Keratinocyte (primary cell): ENCODE measurements around the gene CEACAM21. TPM values are rescaled to one million over a fixed set of nuclear protein-coding genes. Genes with fewer than 3 reads are reported as not detected.

ENCODE experiments used
- DNase-seq: peaks from one replicate; pipeline ENCODE4 v3.0.0-alpha.2; 2011; ENCODE audit warnings: low read depth, missing footprints, low spot score
- FAIRE-seq: peaks from 2 replicates; lab custom pipeline; 2011; peaks lifted over from hg19 to GRCh38; lab: Jason Lieb, UNC
- H2AFZ ChIP-seq: 2 replicates; pipeline ENCODE4 v1.6.0; 2012; ENCODE audit warnings: low read length, control low read depth, inconsistent platforms; ENCODE audit not compliant: control insufficient read depth
- H3K27ac ChIP-seq: 2 replicates; pipeline ENCODE4 v1.5.1; 2011; ENCODE audit warnings: low read length; ENCODE audit not compliant: control insufficient read depth, insufficient read depth
- H3K27me3 ChIP-seq: 3 replicates; pipeline ENCODE4 v1.6.0; 2011; ENCODE audit warnings: low read length; ENCODE audit not compliant: control insufficient read depth, insufficient read depth; ENCODE audit errors: extremely low read depth
- H3K36me3 ChIP-seq, 2 experiments: 2 replicates in 1 of 2; 3 replicates in 1 of 2; pipeline ENCODE4 v1.5.1; 2011; ENCODE audit warnings: low read length in 2 of 2, mild to moderate bottlenecking in 1 of 2; ENCODE audit not compliant: control insufficient read depth in 2 of 2, insufficient read depth in 2 of 2; ENCODE audit errors: extremely low read depth in 1 of 2
- H3K4me1 ChIP-seq: 3 replicates; pipeline ENCODE4 v1.5.1; 2011; ENCODE audit warnings: low read length; ENCODE audit not compliant: control insufficient read depth, insufficient read depth; ENCODE audit errors: extremely low read depth
- H3K4me2 ChIP-seq: 3 replicates; pipeline ENCODE4 v1.6.0; 2011; ENCODE audit warnings: low read depth, low read length; ENCODE audit not compliant: control insufficient read depth, insufficient read depth; ENCODE audit errors: extremely low read depth
- H3K4me3 ChIP-seq, 3 experiments: fragments of 200-600 bp in 1 of 3; sonication (generic) in 1 of 3; 2 replicates in 2 of 3; 3 replicates in 1 of 3; pipeline ENCODE4 v1.5.1; 2011 to 2016; ENCODE audit warnings: low read length in 3 of 3, mild to moderate bottlenecking in 3 of 3, control low read depth in 2 of 3, inconsistent platforms in 1 of 3, low read depth in 1 of 3, mixed read lengths in 1 of 3, mixed run types in 1 of 3, moderate library complexity in 1 of 3; ENCODE audit not compliant: control insufficient read depth in 2 of 3, insufficient read depth in 2 of 3; ENCODE audit errors: extremely low read depth in 1 of 3
- H3K79me2 ChIP-seq: 2 replicates; pipeline ENCODE4 v1.6.0; 2012; ENCODE audit warnings: low read length; ENCODE audit not compliant: control insufficient read depth, insufficient read depth
- H3K9ac ChIP-seq: 3 replicates; pipeline ENCODE4 v1.6.0; 2011; ENCODE audit warnings: low read length; ENCODE audit not compliant: control insufficient read depth, insufficient read depth; ENCODE audit errors: extremely low read depth
- H3K9me1 ChIP-seq: 3 replicates; pipeline ENCODE4 v1.6.0; 2011; ENCODE audit warnings: low read length; ENCODE audit not compliant: control insufficient read depth, insufficient read depth; ENCODE audit errors: extremely low read depth
- H3K9me3 ChIP-seq: 2 replicates; pipeline ENCODE4 v1.5.1; 2012; ENCODE audit warnings: low read depth, low read length; ENCODE audit not compliant: control insufficient read depth
- H4K20me1 ChIP-seq: 3 replicates; pipeline ENCODE4 v1.6.0; 2011; ENCODE audit warnings: low read length; ENCODE audit not compliant: control insufficient read depth, insufficient read depth; ENCODE audit errors: extremely low read depth
- CTCF ChIP-seq, 3 experiments: IDR thresholded peaks in 1 of 3; conservative IDR thresholded peaks in 1 of 3; optimal IDR thresholded peaks in 1 of 3; 2 replicates in 2 of 3; 3 replicates in 1 of 3; pipeline versions ENCODE3 to v1.5.1; 2011; ENCODE audit warnings: low read length in 3 of 3, mild to moderate bottlenecking in 3 of 3, moderate library complexity in 2 of 3, control low read depth in 1 of 3, inconsistent platforms in 1 of 3; ENCODE audit not compliant: insufficient read depth in 2 of 3; ENCODE audit errors: extremely low read depth in 1 of 3
- EZH2 ChIP-seq: IDR thresholded peaks from one replicate; pipeline ENCODE4 v1.6.1; 2012; ENCODE audit warnings: inconsistent platforms, mild to moderate bottlenecking, low read length, moderate library complexity
- dilution Hi-C: fragments of 300-500 bp; cut with MboI; formaldehyde crosslinking; loops from one replicate; pipeline ENCODE4 v1.7.0; 2020; ENCODE audit warnings: low sequenced_read_pairs; ENCODE audit not compliant: extremely low pct_ligation_motif_present
- polyA plus RNA-seq, 5 experiments: library from polyadenylated mRNA; depleted of rRNA in 3 of 5; stranded (reverse) in 3 of 5; stranded (forward) in 1 of 5; unstranded in 1 of 5; fragments of >200 nt; gene quantifications; 1 replicate in 1 of 5; 2 replicates in 3 of 5; 3 replicates in 1 of 5; pipeline versions ENCODE4 v1.2.1 to v1.2.3, GENCODE V29; 2011 to 2012; ENCODE audit warnings: missing spikeins in 2 of 5, low read depth in 1 of 5, low replicate concordance in 1 of 5

Gene CEACAM21
- polyA plus RNA-seq, 1 donor (not counting 4 experiments of a cell fraction or from before 2014, with no cell fraction given), result not detected

- Histone ChIP-seq H3K36me3 (no peaks in the 10 kb centered on the region), H3K9me3 (no peaks in the 10 kb centered on the region), H3K9ac (no peak overlapping the region), H3K9me1 (no peaks in the 10 kb centered on the region), H3K27me3 (peaks cover 28% of the 10 kb centered on the region), H3K79me2 (no peaks in the 10 kb centered on the region), H4K20me1 (no peaks in the 10 kb centered on the region), H2AFZ (no peak overlapping the region), H3K4me3 (no peak overlapping the region), H3K4me2 (no peak overlapping the region), H3K4me1 (no peaks in the 10 kb centered on the region), H3K27ac (no peak overlapping the region)
- dilution Hi-C loops, result no loop called here
- no peak for FAIRE-seq
- TF ChIP-seq EZH2, result no peak
- peak in 1 of 3 experiments; percentile 13 for TF ChIP-seq CTCF (optimal IDR thresholded peaks at IDR 0.05 in 1 of 3, IDR thresholded peaks at IDR 0.05 in 1 of 3, conservative IDR thresholded peaks at IDR 0.05 in 1 of 3; ENCODE audit: extremely low read depth in 1 of 3, insufficient read depth in 2 of 3, low read length in 3 of 3)
- no peak for DNase-seq
Measured at GRCh38 chr19:41570179-41570578, 5.8 kb upstream of the CEACAM21 start.

GRCh38 chr19:41570639-41571112 is 5.3 kb upstream of the CEACAM21 start:
- no peak overlapping the region for H3K4me3 ChIP-seq
- H3K9me3 ChIP-seq, result no peaks in the 10 kb centered on the region
- TF ChIP-seq CTCF (optimal IDR thresholded peaks at IDR 0.05 in 1 of 3, IDR thresholded peaks at IDR 0.05 in 1 of 3, conservative IDR thresholded peaks at IDR 0.05 in 1 of 3; ENCODE audit: extremely low read depth in 1 of 3, insufficient read depth in 2 of 3, low read length in 3 of 3) (peak; percentile 88 to 95 (median 90)), EZH2 (no peak)
- FAIRE-seq (no peak), DNase-seq (peak; percentile 9)
- no peak overlapping the region for H2AFZ ChIP-seq
- H3K27me3 ChIP-seq, result peaks cover 23% of the 10 kb centered on the region
- H3K36me3 ChIP-seq, result no peaks in the 10 kb centered on the region
- H3K4me1 ChIP-seq, result no peaks in the 10 kb centered on the region
- H3K27ac ChIP-seq, result no peak overlapping the region
- H3K79me2 ChIP-seq, result no peaks in the 10 kb centered on the region
- H3K4me2 ChIP-seq, result no peak overlapping the region
- H3K9me1 ChIP-seq, result no peaks in the 10 kb centered on the region
- no peak overlapping the region for H3K9ac ChIP-seq
- H4K20me1 ChIP-seq, result no peaks in the 10 kb centered on the region
- dilution Hi-C loops, result no loop called here
